ENCODE measurements around the gene HNRNPC. TPM values are rescaled to one million over a fixed set of nuclear protein-coding genes. Genes with fewer than 3 reads are reported as not detected.
A peak's percentile ranks its signal among the peaks of the same experiment; 100 is the strongest.
"Not testable (repeated sequence)": the region's sequence is repeated elsewhere in the genome, so short reads cannot be mapped to it uniquely, and the experiment has no call there.

HNRNPC gene
- total RNA-seq, 1 donor from 2014 or later: 669 TPM

DNA sequence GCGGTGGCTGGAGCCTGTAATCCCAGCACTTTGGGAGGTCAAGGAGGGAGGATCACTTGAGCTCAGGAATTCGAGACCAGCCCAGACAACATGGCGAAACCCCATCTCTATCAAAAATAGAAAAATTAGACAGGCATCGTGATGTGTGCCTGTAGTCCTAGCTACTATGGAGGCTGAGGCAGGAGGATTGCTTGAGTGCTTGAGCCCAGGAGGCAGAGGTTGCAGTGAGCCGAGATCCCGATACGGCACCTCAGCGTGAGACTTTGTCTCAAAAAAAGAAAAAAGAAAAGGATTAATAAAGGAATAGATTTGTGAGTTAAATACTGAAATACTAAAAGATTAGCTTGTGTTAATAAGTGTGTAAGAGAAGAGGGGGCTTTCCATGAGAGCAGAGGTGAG lies 40.0 kb upstream of the HNRNPC start:
- no peaks in the 10 kb centered on the region for H3K27me3 Mint-ChIP-seq (ENCODE audit: low read depth)
- no peaks in the 10 kb centered on the region for H3K9me3 Mint-ChIP-seq
- no peak for DNase-seq (ENCODE audit: low spot score in 2 of 2, unreplicated experiment in 2 of 2)
- peaks cover 25% of the 10 kb centered on the region for H3K4me1 Mint-ChIP-seq
- H3K4me3 Mint-ChIP-seq: peak overlapping the region; percentile 73
- H3K36me3 Mint-ChIP-seq: no peaks in the 10 kb centered on the region
- peak overlapping the region; percentile 97 for H3K27ac Mint-ChIP-seq
- TF ChIP-seq, protein P1, sequence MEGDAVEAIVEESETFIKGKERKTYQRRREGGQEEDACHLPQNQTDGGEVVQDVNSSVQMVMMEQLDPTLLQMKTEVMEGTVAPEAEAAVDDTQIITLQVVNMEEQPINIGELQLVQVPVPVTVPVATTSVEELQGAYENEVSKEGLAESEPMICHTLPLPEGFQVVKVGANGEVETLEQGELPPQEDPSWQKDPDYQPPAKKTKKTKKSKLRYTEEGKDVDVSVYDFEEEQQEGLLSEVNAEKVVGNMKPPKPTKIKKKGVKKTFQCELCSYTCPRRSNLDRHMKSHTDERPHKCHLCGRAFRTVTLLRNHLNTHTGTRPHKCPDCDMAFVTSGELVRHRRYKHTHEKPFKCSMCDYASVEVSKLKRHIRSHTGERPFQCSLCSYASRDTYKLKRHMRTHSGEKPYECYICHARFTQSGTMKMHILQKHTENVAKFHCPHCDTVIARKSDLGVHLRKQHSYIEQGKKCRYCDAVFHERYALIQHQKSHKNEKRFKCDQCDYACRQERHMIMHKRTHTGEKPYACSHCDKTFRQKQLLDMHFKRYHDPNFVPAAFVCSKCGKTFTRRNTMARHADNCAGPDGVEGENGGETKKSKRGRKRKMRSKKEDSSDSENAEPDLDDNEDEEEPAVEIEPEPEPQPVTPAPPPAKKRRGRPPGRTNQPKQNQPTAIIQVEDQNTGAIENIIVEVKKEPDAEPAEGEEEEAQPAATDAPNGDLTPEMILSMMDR (IDR thresholded peaks at IDR 0.05; ENCODE audit: unreplicated experiment): no peak

DNA sequence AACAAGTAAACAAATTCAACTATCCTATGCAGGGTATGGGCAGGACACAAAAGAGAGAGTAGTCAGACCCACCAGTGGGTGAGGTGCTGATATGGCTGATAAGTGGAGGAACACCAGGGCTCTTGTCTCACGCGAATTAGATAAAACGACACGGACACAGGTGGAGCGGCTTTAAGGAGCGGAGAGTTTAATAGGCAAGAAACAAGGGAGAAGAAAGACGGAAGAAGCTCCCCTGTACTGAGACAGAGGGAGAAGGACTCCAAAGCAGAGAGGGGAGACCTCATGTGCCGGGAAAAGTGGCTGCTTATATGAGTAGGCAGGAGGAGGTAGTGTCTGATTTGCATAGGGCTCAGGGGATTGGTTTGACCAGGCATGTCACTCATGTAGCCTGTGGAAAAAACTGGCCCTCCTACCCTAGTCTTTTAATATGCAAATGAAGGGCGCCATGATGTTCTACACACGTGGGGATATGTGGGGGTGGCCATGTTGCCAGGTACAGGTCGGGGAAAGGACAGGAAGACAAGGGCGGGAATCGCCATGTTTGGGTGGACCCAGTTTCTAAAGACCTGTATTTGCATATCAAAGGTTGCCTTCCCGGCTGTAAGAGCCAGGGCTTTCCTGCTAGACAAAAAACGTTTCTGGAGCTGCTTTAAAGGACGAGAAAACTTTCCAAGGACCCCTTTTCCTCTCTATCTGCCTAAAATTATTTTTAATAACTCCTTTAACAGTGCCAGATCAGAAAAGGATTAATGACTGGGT lies 39.4 kb upstream of the HNRNPC start:
- peak; percentile 56 to 79 for DNase-seq (ENCODE audit: low spot score in 2 of 2, unreplicated experiment in 2 of 2)
- H3K4me1 Mint-ChIP-seq: peaks cover 25% of the 10 kb centered on the region

DNA sequence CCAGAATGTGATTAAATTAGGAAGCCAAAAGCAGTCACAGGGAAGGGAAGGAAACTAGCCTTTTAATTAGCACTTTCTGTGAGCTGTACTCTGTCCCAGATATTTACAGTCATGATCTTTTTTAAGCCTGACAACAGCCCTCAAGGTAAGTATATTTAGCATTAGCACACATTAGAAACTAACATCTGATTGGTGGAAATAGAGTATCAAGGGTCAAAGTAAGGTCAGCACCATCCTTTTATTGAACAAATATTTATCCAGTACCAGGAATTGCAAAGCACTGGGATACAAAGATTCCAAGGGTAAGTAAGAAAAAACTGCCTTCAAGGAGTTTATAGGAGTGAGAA lies 38.9 kb upstream of the HNRNPC start:
- DNase-seq (ENCODE audit: low spot score in 2 of 2, unreplicated experiment in 2 of 2): no peak
- H3K9me3 Mint-ChIP-seq: no peaks in the 10 kb centered on the region
- no peaks in the 10 kb centered on the region for H3K36me3 Mint-ChIP-seq
- peak overlapping the region; percentile 73 for H3K4me3 Mint-ChIP-seq
- peak overlapping the region; percentile 97 for H3K27ac Mint-ChIP-seq
- no peaks in the 10 kb centered on the region for H3K27me3 Mint-ChIP-seq (ENCODE audit: low read depth)
- peaks cover 25% of the 10 kb centered on the region for H3K4me1 Mint-ChIP-seq
- TF ChIP-seq, protein P1 (IDR thresholded peaks at IDR 0.05; ENCODE audit: unreplicated experiment): no peak

More for the DNA sequence above, 39.4 kb upstream of the HNRNPC start:
- Mint-ChIP-seq H3K36me3 (no peaks in the 10 kb centered on the region), H3K4me3 (peak overlapping the region; percentile 73), H3K9me3 (no peaks in the 10 kb centered on the region), H3K27me3 (ENCODE audit: low read depth) (no peaks in the 10 kb centered on the region), H3K27ac (peak overlapping the region; percentile 97)
- TF ChIP-seq, protein P1 (IDR thresholded peaks at IDR 0.05; ENCODE audit: unreplicated experiment): no peak

DNA sequence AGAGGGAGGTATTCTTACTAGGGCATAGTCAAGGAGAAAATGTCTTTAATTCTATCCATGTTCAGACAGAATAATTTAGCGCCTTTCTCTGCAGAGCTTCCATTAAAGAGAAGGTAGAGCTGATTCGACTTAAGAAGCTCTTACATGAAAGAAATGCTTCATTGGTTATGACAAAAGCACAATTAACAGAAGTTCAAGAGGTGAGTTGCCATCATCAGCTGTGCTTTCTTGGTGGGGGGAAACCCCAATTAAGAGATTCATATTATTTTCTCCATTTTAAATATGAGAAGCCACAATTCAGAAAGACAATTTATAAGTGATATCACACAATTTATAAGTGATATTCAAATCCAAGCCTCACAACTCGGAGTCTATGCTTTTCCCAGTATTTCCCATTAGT lies 38.4 kb upstream of the HNRNPC start:
- no peaks in the 10 kb centered on the region for H3K9me3 Mint-ChIP-seq
- peak overlapping the region; percentile 73 for H3K4me3 Mint-ChIP-seq
- H3K27me3 Mint-ChIP-seq (ENCODE audit: low read depth): no peaks in the 10 kb centered on the region
- no peak for DNase-seq (ENCODE audit: low spot score in 2 of 2, unreplicated experiment in 2 of 2)
- peak overlapping the region; percentile 97 for H3K27ac Mint-ChIP-seq
- H3K36me3 Mint-ChIP-seq: no peaks in the 10 kb centered on the region
- H3K4me1 Mint-ChIP-seq: peaks cover 25% of the 10 kb centered on the region
- TF ChIP-seq, protein P1 (IDR thresholded peaks at IDR 0.05; ENCODE audit: unreplicated experiment): no peak

DNA sequence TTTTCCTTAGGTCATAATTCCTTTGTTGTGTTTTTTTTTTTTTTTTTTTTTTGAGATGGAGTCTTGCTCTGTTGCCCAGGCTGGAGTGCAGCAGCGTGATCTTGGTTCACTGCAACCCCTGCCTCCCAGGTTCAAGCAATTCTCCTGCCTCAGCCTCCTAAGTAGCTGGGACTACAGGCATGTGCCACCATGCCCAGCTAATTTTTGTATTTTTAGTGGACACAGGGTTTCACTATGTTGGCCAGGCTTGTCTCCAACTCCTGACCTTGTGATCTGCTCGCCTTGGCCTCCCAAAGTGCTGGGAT lies 33.5 kb upstream of the HNRNPC start:
- not testable (repeated sequence) for H3K4me3 Mint-ChIP-seq; H3K27ac Mint-ChIP-seq; DNase-seq (ENCODE audit: low spot score in 2 of 2, unreplicated experiment in 2 of 2); H3K9me3 Mint-ChIP-seq; H3K36me3 Mint-ChIP-seq
- Mint-ChIP-seq H3K27me3 (ENCODE audit: low read depth) (peaks cover 11% of the 10 kb centered on the region), H3K4me1 (peaks cover 12% of the 10 kb centered on the region)

DNA sequence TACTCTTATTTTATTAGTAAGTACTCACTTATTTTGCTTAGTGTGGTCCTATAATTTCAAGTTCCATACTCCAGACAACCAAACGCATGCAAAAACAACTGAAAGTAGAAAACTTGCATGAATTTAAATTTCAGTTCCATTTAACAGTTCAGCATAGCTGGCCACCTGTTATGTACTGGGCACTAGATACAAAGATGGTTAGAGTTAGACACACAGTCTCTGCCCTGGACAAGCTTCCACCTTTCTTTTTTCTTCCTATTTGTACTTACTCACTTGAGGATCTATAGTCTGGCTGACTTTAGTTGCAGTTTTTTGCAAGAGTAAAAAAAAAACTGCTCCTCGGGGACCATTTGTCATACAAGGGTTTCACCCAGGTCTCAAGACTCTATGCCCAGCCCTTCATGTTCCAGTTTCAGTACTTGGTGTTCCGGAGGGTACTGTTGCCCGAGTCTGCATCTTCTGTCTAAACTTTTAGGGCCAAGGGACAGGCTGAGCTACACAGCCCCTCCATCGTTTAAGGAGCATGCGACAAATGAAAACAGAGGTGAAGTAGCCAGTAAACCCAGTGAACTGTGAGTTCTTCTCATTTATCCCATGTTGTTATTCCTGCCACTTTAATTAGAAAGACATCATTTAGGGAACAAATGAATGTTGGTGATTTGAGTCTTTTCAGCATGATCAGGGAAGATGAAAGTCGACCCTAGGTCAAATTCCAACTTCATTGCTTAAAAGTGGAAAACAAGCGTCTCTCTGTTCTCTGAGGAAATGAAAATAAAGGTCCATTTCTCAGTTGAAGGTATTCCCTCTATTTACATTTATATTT lies 33.0 kb upstream of the HNRNPC start:
- Mint-ChIP-seq H3K4me3 (no peak overlapping the region), H3K27ac (no peak overlapping the region)

More for the DNA sequence above, 33.0 kb upstream of the HNRNPC start:
- Mint-ChIP-seq H3K36me3 (no peaks in the 10 kb centered on the region), H3K9me3 (no peaks in the 10 kb centered on the region), H3K27me3 (ENCODE audit: low read depth) (peaks cover 11% of the 10 kb centered on the region), H3K4me1 (peaks cover 7% of the 10 kb centered on the region)
- TF ChIP-seq, protein P1 (IDR thresholded peaks at IDR 0.05; ENCODE audit: unreplicated experiment): no peak
- DNase-seq (ENCODE audit: low spot score in 2 of 2, unreplicated experiment in 2 of 2): no peak
